OCI-LY7 (cell line): ENCODE measurements around the gene DNAJC7. TPM values are rescaled to one million over a fixed set of nuclear protein-coding genes. Genes with fewer than 3 reads are reported as not detected.
"Not testable (repeated sequence)": the region's sequence is repeated elsewhere in the genome, so short reads cannot be mapped to it uniquely, and the experiment has no call there.

Source experiments
- BruUV-seq: library from RNA; stranded (reverse); fragments of 400-500 nt; replicated peaks from 2 replicates; lab custom pipeline; 2021; lab: Mats Ljungman, UMichigan
- CTCF ChIA-PET: fragments of 300-600 bp; sonication (Branson Sonifier 250); formaldehyde crosslinking; loops from one replicate; lab custom pipeline; 2022; ENCODE audit warnings: antibody characterized with exemption; ENCODE audit not compliant: unreplicated experiment; lab: Charles Lee
- POLR2A ChIA-PET: fragments of 300-600 bp; sonication (Branson Sonifier 250); formaldehyde crosslinking; loops from one replicate; lab custom pipeline; 2022; ENCODE audit warnings: antibody characterized with exemption; lab: Charles Lee
- DNase-seq: peaks from one replicate; pipeline ENCODE4 v3.0.0-alpha.2; 2015; ENCODE audit warnings: low spot score
- H2AFZ ChIP-seq: fragments of 200-600 bp; sonication (generic), shearing (Covaris generic); 2 replicates; pipeline ENCODE4 v1.6.1; 2014; ENCODE audit warnings: mild to moderate bottlenecking, antibody characterized with exemption, low read length, moderate library complexity
- H3K27ac ChIP-seq: fragments of 200-600 bp; sonication (generic); 2 replicates; pipeline ENCODE4 v1.5.1; 2014; ENCODE audit warnings: mixed run types, low read depth, mild to moderate bottlenecking, moderate library complexity, low read length, inconsistent platforms; ENCODE audit not compliant: poor library complexity, severe bottlenecking
- H3K36me3 ChIP-seq: fragments of 200-600 bp; sonication (generic); 2 replicates; pipeline ENCODE4 v1.6.1; 2014; ENCODE audit warnings: mild to moderate bottlenecking, antibody characterized with exemption, low read length, moderate library complexity, mixed read lengths; ENCODE audit not compliant: insufficient read depth
- H3K4me1 ChIP-seq: fragments of 200-600 bp; sonication (generic); 2 replicates; pipeline ENCODE4 v1.5.1; 2014; ENCODE audit warnings: mild to moderate bottlenecking, low read length; ENCODE audit not compliant: insufficient read depth, poor library complexity, severe bottlenecking
- H3K4me2 ChIP-seq: fragments of 200-600 bp; sonication (generic); 2 replicates; pipeline ENCODE4 v1.6.1; 2014; ENCODE audit warnings: mild to moderate bottlenecking, low read length
- H3K4me3 ChIP-seq: fragments of 200-600 bp; sonication (generic); 2 replicates; pipeline ENCODE4 v1.5.1; 2014; ENCODE audit warnings: mild to moderate bottlenecking, low read depth, low read length; ENCODE audit not compliant: poor library complexity, severe bottlenecking
- H3K79me2 ChIP-seq: fragments of 200-600 bp; sonication (generic); 2 replicates; pipeline ENCODE4 v1.6.1; 2016; ENCODE audit warnings: low read depth, mild to moderate bottlenecking, low read length, moderate library complexity, mixed read lengths; ENCODE audit not compliant: insufficient read depth
- H3K9me2 ChIP-seq: fragments of 200-600 bp; sonication (generic); 2 replicates; pipeline ENCODE4 v1.6.1; 2016; ENCODE audit warnings: mild to moderate bottlenecking, low read length, mixed read lengths; ENCODE audit not compliant: insufficient read depth
- H3K9me3 ChIP-seq: fragments of 200-600 bp; sonication (generic); 2 replicates; pipeline ENCODE4 v1.6.1; 2014; ENCODE audit warnings: mild to moderate bottlenecking, mixed run types, low read length, mixed read lengths
- H4K20me1 ChIP-seq: fragments of 200-600 bp; sonication (generic); 2 replicates; pipeline ENCODE4 v1.6.1; 2014; ENCODE audit warnings: mild to moderate bottlenecking, antibody characterized with exemption, low read length, moderate library complexity, mixed read lengths; ENCODE audit not compliant: insufficient read depth
- EZH2phosphoT487 ChIP-seq: fragments of 200-600 bp; sonication (generic); IDR thresholded peaks from 2 replicates; pipeline ENCODE4 v1.6.1; 2018; ENCODE audit warnings: low read depth, borderline replicate concordance, mild to moderate bottlenecking, mixed run types, antibody characterized with exemption, low read length, moderate library complexity, mixed read lengths
- intact Hi-C: fragments of 100-400 bp; cut with micrococcal nuclease; formaldehyde crosslinking; loops from one replicate; pipeline ENCODE4 v1.10.0; 2022; ENCODE audit not compliant: unreplicated experiment
- total RNA-seq, 2 experiments: library from RNA; depleted of rRNA in 1 of 2; stranded (reverse); fragments of >200 nt in 1 of 2; shearing (Covaris generic) in 1 of 2; gene quantifications; 2 replicates each; pipeline ENCODE4 v1.2.3, GENCODE V29; 2014 to 2022
- TF ChIP-seq, protein P1 (sequence below): fragments of 200-600 bp; sonication (generic); conservative IDR thresholded peaks from 2 replicates; pipeline ENCODE4 v1.5.1; 2014; ENCODE audit warnings: mild to moderate bottlenecking, antibody characterized with exemption, low read length, moderate library complexity, mixed read lengths

Gene DNAJC7
- total RNA-seq, 2 experiments from 2014 or later, result 76.4 to 124 TPM

DNA sequence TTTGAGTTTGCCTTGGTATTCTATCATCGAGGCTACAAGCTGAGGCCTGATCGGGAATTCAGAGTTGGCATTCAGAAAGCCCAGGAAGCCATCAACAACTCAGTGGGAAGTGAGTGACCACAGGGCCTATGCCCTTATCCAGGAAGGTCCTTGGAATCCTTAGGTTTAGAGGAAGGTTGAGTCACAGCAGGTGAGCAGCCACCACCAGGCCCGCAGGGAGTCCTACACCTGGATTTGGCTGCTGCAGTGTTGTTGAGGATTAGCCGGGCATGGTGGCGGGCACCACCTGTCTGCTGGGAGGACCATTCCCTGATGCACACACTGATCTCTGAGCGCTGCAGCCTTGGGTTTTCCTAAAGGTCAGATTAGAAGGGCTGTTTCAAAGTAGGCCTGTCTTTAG lies 81.6 kb downstream of the DNAJC7 start:
- Histone ChIP-seq H3K4me3 (no peak overlapping the region), H2AFZ (no peak overlapping the region), H3K9me2 (no peaks in the 10 kb centered on the region), H3K27ac (no peak overlapping the region), H3K9me3 (no peaks in the 10 kb centered on the region), H4K20me1 (no peaks in the 10 kb centered on the region), H3K4me1 (peaks cover 27% of the 10 kb centered on the region), H3K36me3 (no peaks in the 10 kb centered on the region), H3K79me2 (no peaks in the 10 kb centered on the region), H3K4me2 (no peak overlapping the region)
- no TSS peak for BruUV-seq
- POLR2A ChIA-PET, result no interaction called here
- intact Hi-C loops, result no loop called here
- no peak for DNase-seq
- CTCF ChIA-PET, result no interaction called here
- TF ChIP-seq EZH2phosphoT487, result no peak
- TF ChIP-seq, protein P1, sequence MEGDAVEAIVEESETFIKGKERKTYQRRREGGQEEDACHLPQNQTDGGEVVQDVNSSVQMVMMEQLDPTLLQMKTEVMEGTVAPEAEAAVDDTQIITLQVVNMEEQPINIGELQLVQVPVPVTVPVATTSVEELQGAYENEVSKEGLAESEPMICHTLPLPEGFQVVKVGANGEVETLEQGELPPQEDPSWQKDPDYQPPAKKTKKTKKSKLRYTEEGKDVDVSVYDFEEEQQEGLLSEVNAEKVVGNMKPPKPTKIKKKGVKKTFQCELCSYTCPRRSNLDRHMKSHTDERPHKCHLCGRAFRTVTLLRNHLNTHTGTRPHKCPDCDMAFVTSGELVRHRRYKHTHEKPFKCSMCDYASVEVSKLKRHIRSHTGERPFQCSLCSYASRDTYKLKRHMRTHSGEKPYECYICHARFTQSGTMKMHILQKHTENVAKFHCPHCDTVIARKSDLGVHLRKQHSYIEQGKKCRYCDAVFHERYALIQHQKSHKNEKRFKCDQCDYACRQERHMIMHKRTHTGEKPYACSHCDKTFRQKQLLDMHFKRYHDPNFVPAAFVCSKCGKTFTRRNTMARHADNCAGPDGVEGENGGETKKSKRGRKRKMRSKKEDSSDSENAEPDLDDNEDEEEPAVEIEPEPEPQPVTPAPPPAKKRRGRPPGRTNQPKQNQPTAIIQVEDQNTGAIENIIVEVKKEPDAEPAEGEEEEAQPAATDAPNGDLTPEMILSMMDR, result no peak

DNA sequence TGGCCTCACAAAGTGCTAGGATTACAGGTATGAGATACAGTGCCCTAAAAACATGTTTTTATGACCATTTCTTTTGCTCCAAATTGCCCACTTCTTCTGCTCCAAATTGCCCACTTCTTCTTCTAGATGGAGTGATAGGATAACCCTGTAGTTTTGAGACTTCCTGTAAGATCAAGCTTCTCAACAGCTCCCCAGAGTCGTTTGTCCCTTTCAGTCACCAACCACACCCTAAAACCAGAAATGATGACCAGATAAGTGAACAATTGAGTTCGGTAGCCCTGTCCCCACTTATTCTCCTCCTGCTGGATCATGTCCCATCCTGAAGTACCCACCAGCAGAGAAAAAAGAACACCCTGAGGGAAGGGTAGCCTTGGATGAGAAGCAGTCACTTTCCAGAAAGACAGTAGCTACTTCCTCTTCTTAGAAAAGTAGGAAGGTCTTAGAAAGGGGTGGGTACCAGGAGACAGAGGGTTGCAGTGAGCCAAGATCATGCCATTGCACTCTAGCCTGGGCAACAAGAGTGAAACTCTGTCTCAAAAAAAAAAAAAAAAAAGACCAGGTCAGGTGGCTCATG lies 84.3 kb downstream of the DNAJC7 start:
- Histone ChIP-seq H3K9me2 (no peaks in the 10 kb centered on the region), H3K36me3 (no peaks in the 10 kb centered on the region), H3K4me1 (peaks cover 30% of the 10 kb centered on the region), H3K4me3 (no peak overlapping the region), H3K79me2 (peaks cover 7% of the 10 kb centered on the region; the same call in 1 of the 2 replicates), H4K20me1 (no peaks in the 10 kb centered on the region), H3K9me3 (no peaks in the 10 kb centered on the region), H3K4me2 (no peak overlapping the region), H2AFZ (no peak overlapping the region), H3K27ac (no peak overlapping the region)
- BruUV-seq, result no TSS peak
- ChIA-PET CTCF (no interaction called here), POLR2A (interaction anchor here (0.9 to 1.7 kb wide), 2 partner anchors 13 to 15 kb away, joined by 3 to 4 read pairs; partner anchors contain the start of gene ACLY)
- no peak for DNase-seq
- no peak for TF ChIP-seq EZH2phosphoT487
- TF ChIP-seq, protein P1, result no peak
- intact Hi-C loops, result no loop called here

DNA sequence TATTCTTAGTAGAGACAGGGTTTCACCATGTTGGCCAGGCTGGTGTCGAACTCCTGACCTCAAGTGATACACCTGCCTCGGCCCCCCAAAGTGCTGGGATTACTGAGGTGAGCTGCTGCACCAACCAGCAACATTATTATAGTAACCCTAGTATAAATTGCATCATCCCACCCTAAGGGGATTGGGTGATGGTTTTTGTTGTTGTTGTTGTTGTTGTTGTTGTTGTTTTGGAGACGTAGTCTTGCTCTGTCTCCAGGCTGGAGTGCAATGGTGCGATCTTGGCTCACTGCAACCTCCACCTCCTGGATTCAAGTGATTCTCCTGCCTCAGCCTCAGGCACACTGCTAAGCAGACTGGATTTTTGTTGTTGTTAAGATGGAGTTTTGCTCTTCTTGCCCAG lies 85.5 kb downstream of the DNAJC7 start:
- H3K4me2 ChIP-seq, H3K9me2 ChIP-seq, H3K9me3 ChIP-seq, intact Hi-C loops, H3K36me3 ChIP-seq, DNase-seq, H2AFZ ChIP-seq, H3K4me3 ChIP-seq, CTCF ChIA-PET, H3K79me2 ChIP-seq, H3K27ac ChIP-seq, BruUV-seq, H4K20me1 ChIP-seq: not testable (repeated sequence)
- POLR2A ChIA-PET, result interaction anchor here (1.7 kb wide), 1 partner anchor 13 kb away, joined by 4 read pairs; the partner anchor contains the start of gene ACLY
- peaks cover 18% of the 10 kb centered on the region for H3K4me1 ChIP-seq

DNA sequence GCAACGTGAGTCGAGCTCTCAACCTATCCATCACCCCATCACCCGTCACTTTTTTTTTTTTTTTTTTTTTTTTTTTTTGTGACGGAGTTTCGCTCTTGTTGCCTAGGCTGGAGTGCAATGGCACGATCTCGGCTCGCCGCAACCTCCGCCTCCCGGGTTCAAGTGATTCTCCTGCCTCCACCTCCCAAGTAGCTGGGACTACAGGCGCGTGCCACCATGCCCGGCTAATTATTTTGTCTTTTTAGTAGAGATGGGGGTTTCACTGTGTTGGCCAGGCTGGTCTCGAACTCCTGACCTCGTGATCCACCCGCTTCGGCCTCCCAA lies 86.4 kb downstream of the DNAJC7 start:
- H4K20me1 ChIP-seq, H3K9me2 ChIP-seq, H3K36me3 ChIP-seq, H3K9me3 ChIP-seq, BruUV-seq, intact Hi-C loops, H3K79me2 ChIP-seq, DNase-seq, H3K27ac ChIP-seq: not testable (repeated sequence)
- Histone ChIP-seq H3K4me2 (peak overlapping the region; percentile 91), H3K4me1 (peaks cover 18% of the 10 kb centered on the region), H3K4me3 (peak overlapping the region; percentile 71), H2AFZ (peak overlapping the region; percentile 82; the same call in 1 of the 2 replicates)
- ChIA-PET CTCF (interaction anchor here (0.6 to 1.1 kb wide), 2 partner anchors 32 to 183 kb away, joined by 3 to 4 read pairs; no protein-coding TSS in a partner anchor), POLR2A (interaction anchor here (0.8 to 1.3 kb wide), 3 partner anchors 9 to 41 kb away, joined by 3 to 4 read pairs (median 3); no protein-coding TSS in a partner anchor)
